Midbrain (tissue), 1 donor: Measurements from ENCODE around the gene CCDC34.
A peak's percentile ranks its signal among the peaks of the same experiment; 100 is the strongest.

Source experiments
- DNase-seq: peaks from one replicate; lab custom pipeline; 2025; lab: John Stamatoyannopoulos, UW

CCDC34 gene, protein sequence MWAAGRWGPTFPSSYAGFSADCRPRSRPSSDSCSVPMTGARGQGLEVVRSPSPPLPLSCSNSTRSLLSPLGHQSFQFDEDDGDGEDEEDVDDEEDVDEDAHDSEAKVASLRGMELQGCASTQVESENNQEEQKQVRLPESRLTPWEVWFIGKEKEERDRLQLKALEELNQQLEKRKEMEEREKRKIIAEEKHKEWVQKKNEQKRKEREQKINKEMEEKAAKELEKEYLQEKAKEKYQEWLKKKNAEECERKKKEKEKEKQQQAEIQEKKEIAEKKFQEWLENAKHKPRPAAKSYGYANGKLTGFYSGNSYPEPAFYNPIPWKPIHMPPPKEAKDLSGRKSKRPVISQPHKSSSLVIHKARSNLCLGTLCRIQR

GRCh38 chr11:27362749-27363575, at the start of gene CCDC34:
TSS of gene CCDC34 (minus strand) at chr11:27363215. CDS start at chr11:27363194, 21 bp downstream.
- DNase-seq, result peak; percentile 84

DNA sequence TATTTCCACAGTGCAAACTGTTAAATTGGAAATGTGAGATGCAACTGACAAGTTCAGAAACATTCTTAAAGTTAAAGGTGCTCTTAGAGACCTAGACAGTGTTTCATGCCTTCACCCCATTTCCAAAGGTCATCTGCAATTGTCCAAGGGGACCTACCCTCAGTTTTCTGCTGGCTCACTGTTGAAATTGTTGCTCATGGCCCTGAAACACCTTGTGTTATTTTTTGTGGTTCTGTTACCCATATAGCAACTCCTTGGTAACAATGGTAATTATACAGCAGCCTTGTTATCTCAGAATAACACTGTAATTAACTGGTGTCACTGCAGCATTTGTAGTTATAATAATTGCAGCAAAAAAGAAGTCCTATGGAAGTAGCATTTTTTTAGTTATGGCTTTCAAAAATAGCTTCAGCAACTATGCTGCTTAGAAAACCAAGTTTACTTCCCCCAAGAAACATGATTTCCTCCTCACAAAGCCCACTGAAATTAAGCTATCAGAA, 49.2 kb upstream of the CCDC34 start:
- no peak for DNase-seq

DNA sequence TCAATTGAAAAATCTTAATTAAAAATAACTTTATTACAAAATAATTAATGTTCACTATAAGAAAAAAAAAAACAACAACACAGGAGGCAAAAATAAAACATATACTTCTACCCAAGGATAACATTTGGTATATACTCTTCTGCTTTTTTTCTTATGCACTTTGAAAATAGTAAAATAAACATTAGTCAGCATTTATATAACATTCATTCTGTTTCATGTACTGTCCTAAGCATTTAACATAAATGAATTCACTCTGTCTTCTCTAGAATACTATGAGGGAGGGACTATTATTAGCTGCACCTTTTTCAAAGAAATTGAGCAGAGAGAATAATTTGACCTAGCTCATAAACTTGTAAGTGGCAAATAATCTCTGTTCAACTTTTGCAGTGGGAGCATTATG, 48.3 kb upstream of the CCDC34 start:
- no peak for DNase-seq

GRCh38 chr11:27410272-27410671, 47.3 kb upstream of the CCDC34 start:
- DNase-seq, result no peak

DNA sequence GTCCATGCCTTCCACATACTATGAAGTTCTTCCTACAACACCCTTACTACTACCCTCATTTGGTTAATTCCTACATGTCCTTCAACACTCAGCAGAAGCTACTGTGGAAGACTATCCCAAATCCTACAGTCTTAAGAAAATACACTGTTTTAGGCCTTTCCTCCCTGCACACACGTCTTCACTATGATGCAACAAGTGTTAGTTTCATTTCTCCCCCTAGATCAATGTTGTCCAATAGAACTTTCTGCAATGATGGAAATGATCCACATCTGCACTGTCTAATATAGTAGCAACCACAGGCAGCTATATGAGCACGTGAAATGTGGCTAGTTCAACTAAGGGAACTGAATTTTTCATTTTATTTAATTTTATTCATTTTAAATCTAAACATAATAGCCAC, 46.7 kb upstream of the CCDC34 start:
- no peak for DNase-seq

DNA sequence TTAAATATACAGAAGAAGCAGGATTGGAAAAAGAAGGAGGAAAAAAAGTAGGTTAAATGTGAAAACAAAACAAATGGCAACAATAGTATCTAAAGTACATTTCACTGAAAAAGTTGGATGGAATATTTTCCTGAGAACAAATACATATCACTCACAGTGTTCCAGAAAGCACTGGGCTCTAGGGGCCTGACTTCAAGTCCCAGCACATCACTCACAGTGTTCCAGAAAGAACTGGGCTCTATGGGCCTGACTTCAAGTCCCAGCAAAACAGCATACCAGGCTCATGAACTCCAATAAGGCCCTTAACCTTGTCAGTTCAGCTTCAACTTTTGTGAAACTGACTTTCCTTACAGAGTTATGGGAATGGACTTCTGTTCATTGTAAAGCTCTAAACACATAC, 46.0 kb upstream of the CCDC34 start:
- DNase-seq, result no peak

DNA sequence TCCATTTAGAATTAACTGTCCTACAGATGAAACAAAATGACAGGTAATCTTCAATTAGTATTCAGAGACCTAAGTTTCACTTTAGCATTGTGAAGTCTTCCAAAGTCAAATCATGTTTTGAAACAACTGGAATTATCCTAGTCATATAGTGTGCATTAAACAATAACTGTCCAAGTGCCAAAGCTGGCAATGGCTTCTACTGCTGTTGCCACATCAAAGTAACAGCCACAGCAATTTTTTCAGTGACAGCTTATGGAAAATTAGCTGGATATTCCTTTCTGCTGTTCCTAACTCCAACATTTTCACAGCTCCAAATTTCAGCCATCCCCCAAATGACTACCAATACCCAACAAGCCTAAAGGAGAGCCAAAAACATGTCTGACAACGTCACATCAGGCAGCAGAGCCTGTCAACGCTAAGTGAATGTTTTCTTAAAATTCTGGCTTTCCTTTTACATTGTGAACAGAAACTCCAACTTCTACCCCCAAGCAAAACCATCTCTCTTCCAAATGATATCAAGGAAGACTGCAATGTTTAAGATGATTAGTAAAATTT, 45.3 kb upstream of the CCDC34 start:
- no peak for DNase-seq

DNA sequence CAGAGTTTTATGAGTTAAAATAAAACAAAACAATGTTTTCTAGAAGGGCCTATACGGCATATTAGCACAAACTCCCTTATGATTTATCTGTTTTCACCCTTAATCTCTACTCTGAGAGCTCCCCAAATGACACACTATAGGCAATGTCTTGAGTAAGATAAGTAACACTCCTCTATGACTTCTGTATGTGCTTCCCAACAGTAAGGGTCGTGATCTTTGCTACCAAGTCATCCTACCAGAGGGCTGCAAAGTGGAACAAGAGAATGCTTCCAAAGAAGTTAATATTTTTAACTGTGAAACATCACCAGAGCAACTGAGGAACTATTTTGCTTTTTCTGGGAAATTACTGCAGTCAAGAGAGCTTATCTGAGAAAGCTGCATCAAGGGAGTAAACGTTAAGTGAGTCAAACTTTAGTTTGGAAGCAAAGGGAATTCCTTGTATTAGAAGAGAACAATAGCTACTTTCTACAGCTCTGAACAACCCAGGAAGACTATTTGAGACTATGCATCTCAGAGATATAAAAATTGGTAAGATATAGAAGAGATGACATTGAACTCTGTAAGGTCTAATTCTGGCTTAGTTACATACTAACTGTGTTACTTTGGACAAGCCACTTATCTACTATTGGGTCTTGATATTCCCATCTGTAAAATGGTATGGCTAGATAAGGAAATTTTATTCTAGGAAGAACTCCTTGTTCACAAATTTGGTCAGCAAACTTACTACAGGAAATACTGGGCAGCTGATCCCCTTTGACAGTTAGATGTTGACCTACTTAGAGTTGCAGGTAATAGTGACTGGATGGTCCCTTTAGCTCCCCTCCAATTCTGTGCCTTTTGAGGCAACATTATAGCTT, 43.7 kb upstream of the CCDC34 start:
- no peak for DNase-seq

GRCh38 chr11:27405134-27405533, 42.1 kb upstream of the CCDC34 start:
- DNase-seq, result no peak

GRCh38 chr11:27404427-27404826, 41.4 kb upstream of the CCDC34 start:
- no peak for DNase-seq

- DNase-seq, result no peak
Observed at GRCh38 chr11:27403195-27403594, 40.2 kb upstream of the CCDC34 start.

DNA sequence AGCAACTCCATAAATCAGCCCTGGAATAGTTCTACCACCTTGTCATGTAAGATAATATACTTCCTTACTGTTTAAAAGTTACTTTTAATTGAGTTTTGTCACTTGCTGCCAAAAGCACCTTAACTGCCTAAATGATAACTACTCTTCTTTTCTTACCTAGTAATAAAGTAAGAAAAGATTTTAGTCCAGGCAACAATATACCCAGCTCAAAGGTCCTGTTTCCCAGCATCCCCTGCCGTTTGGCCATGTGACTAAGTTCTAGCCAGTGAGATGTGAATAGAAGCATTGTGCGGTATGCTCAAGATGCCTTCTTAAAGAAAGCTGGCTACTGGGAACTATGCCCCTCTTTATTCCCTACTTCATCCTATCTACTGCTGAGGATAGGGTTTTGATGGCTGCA, 39.4 kb upstream of the CCDC34 start:
- DNase-seq, result no peak

DNA sequence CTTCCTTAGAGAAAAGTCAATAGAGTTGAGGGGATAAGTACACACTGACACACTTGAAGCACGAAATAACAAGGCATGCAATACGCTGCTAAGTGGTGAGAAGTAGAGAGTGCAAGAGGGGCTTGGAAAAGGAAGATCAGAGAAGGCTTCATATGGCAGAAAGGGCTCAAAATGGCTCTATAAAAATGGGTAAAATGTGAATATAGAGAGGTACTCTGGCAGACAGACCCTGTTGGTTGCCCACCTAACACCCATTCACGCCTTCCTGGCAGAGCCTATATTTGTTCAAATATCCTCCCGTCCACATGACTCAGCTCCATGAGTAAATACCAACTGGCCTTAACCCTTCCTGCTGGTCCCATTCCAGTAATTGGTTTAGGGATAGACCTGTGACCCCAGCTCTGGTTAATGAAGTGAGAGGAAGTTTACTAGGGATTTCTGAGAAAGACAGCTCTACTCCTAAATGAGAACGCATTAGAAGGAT, 38.9 kb upstream of the CCDC34 start:
- no peak for DNase-seq

GRCh38 chr11:27401280-27401832, 38.3 kb upstream of the CCDC34 start:
- no peak for DNase-seq

DNA sequence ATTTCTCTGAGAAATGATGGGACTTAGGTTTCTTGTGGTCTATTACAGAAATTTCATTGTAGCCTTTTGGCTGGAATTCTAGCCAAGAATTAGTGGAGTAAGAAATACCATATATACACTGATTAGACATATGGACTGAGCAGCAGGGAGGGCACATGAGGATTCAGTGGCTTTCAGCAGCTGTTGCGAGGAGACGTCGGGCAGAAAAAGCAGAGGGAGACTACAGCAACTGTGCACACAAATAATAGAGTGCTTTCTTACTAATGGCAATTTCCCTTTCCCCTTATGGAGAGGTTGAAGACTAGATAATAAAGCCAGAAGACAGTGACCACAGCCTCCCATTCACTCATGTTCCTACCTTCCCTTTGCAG, 35.4 kb upstream of the CCDC34 start:
- no peak for DNase-seq

GRCh38 chr11:27397624-27398399, 34.8 kb upstream of the CCDC34 start:
- DNase-seq, result no peak

- DNase-seq, result no peak
Observed at GRCh38 chr11:27396259-27396839, 33.3 kb upstream of the CCDC34 start.

DNA sequence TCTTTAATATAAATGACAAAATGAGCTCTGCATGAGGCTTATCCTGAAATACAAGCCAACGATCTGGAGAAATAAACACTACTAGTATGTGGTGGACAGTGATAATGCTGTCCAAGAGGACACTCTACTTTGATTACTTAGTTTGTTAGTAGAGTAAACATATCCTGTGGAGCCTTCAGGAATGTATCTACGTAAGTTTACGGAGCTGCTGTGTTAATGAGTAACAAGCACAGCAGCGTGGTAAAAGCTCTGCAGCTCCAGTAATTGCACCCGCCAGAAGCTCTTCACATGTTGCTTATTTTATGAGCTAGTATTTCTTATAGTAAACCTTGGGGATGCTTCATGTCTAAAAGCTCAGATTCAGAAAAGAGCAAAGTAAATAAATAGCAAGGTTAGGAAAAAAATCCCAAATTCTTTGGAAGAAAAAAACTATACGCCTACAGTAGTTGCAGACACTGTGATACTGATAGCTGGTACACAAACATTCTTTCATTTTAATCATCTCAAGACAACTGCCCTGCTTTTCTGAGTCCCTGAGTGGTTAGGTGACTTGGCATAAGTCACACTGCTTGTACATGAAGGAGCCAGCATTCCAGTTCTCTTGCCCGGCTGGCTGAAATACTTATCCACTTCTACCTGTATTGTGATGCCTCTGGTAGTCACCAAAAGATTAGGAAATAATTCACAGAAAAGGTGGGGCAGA, 32.7 kb upstream of the CCDC34 start:
- no peak for DNase-seq

DNA sequence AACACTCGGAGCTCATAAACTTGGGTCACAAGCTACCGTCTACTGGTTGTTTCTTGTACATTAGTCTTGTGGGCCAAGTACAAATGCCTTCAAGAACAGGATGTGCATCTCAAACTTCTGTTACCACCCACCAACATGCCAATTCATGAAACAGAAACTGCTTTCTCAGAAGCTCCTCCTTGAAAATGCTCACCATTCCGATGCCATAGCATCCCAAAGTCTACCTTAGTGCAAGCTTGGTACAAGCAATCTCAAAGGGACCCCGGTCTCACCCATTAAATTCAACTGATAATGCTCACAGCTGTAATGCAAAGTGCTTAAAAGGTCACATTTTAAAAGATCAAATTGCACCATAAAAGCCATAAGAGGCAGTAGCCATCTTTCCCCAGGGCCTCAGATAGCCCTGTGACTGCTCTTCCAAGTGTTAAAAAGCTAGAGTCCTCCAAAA, 31.8 kb upstream of the CCDC34 start:
- no peak for DNase-seq
